Prostate gland (tissue), 2 donors: ENCODE results near the gene N4BP2L2. TPM values are rescaled to one million over a fixed set of nuclear protein-coding genes. Genes with fewer than 3 reads are reported as not detected.

Source experiments
- DNase-seq: peaks from one replicate; pipeline ENCODE4 v3.0.0-alpha.2; 2019; ENCODE audit warnings: low spot score
- H3K27ac ChIP-seq, 2 donors: fragments of 200-600 bp; sonication (generic); 2 replicates each; pipeline ENCODE4 v1.5.1; 2017 to 2019
- H3K27me3 ChIP-seq: fragments of 200-600 bp; sonication (generic); replicated peaks from 2 replicates; pipeline ENCODE4 v1.5.1; 2019; ENCODE audit not compliant: insufficient read depth
- H3K36me3 ChIP-seq, 2 donors: fragments of 200-600 bp; sonication (generic); 1 replicate in 1 of 2; 2 replicates in 1 of 2; pipeline versions ENCODE4 v1.5.1 to v1.8.1; 2017 to 2019
- H3K4me1 ChIP-seq: fragments of 200-600 bp; sonication (generic); replicated peaks from 2 replicates; pipeline ENCODE4 v1.5.1; 2019
- H3K4me3 ChIP-seq, 2 donors: fragments of 200-600 bp; sonication (generic); 2 replicates each; pipeline ENCODE4 v1.5.1; 2017 to 2019
- H3K9me3 ChIP-seq: fragments of 200-600 bp; sonication (generic); 2 replicates; pipeline ENCODE4 v1.5.1; 2017
- CTCF ChIP-seq, 4 experiments: fragments of 200-600 bp in 2 of 4; fragments of 450-650 bp in 2 of 4; sonication (generic) in 2 of 4; IDR thresholded peaks; 1 replicate in 3 of 4; 2 replicates in 1 of 4; pipeline ENCODE4 v1.5.1; 2016 to 2019; ENCODE audit warnings: antibody characterized with exemption in 4 of 4, mild to moderate bottlenecking in 2 of 4, moderate library complexity in 2 of 4
- POLR2A ChIP-seq: fragments of 450-650 bp; IDR thresholded peaks from one replicate; pipeline ENCODE4 v1.6.1; 2016; ENCODE audit warnings: antibody characterized with exemption, mild to moderate bottlenecking
- POLR2AphosphoS5 ChIP-seq: sonication (generic); formaldehyde crosslinking; IDR thresholded peaks from one replicate; pipeline ENCODE4 v1.6.1; 2017; ENCODE audit warnings: antibody characterized with exemption
- WGBS: methylation state at CpG from one replicate; pipeline ENCODE4 v1.1.5; 2018; 5-methylcytosine and 5-hydroxymethylcytosine counted together
- intact Hi-C: fragments of 100-400 bp; cut with DNase I; formaldehyde crosslinking; loops from one replicate; pipeline ENCODE4 v1.14.2; 2022
- total RNA-seq, 2 donors: library from RNA; depleted of rRNA; stranded (reverse); fragments of >200 nt; gene quantifications; one replicate each; pipeline ENCODE4 v1.1.0, GENCODE V29; 2016

N4BP2L2 gene
- total RNA-seq, 2 donors from 2014 or later, result 80.9 to 475 TPM

- Histone ChIP-seq H3K9me3 (no peaks in the 10 kb centered on the region), H3K27me3 (no peaks in the 10 kb centered on the region), H3K36me3 (no peaks in the 10 kb centered on the region), H3K4me3 (no peak overlapping the region), H3K27ac (no peak overlapping the region), H3K4me1 (no peaks in the 10 kb centered on the region)
- no peak for TF ChIP-seq POLR2A
- TF ChIP-seq CTCF (IDR thresholded peaks at IDR 0.05), result no peak
- TF ChIP-seq POLR2AphosphoS5, result no peak
- intact Hi-C loops, result no loop called here
- no peak for DNase-seq
- WGBS, result 51% methylated on average over 3 of the region's 3 CpGs
Observed at GRCh38 chr13:32472194-32472621, 66.4 kb downstream of the N4BP2L2 start.

DNA sequence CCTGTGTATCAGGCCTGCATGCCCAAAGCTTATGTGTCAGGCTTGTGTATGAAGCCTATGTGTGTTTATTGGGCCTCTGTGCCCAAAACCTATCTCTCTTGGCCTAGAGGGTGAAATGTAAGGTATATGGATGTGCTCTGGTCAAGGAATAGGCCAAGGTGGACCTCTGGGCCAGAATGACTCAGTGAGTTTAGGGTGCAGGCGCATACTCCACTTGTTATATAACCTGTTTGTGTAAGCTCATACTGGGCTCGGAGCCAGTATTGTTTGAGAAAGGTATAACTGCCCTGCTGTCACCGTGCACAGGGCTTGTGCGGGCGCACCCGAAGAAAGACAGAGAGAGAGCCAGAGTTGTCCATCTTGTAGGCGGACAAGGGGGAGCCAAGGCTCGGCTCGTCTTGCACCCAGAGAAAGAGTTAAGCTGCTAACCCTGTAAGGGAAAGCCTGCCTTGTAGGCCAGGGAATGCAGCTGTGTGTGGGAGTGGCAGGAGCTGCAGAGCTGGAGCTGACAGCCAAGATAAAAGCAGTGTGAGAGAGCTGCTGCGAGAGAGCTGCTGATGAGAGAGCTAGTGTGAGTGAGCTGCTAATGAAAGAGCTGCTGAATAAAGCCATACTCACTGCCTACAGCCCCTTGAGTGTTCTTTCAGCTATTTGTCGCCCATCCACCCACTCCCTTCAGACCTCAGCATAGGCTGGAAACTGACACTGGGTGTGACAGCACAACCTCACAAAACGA, 67.2 kb downstream of the N4BP2L2 start:
- Histone ChIP-seq H3K36me3 (no peaks in the 10 kb centered on the region), H3K27me3 (no peaks in the 10 kb centered on the region), H3K27ac (no peak overlapping the region), H3K9me3 (no peaks in the 10 kb centered on the region), H3K4me1 (no peaks in the 10 kb centered on the region), H3K4me3 (no peak overlapping the region)
- WGBS, result 80% methylated on average over 12 of the region's 12 CpGs
- intact Hi-C loops, result no loop called here
- TF ChIP-seq CTCF (IDR thresholded peaks at IDR 0.05) (no peak), POLR2AphosphoS5 (no peak), POLR2A (no peak)
- DNase-seq, result no peak

DNA sequence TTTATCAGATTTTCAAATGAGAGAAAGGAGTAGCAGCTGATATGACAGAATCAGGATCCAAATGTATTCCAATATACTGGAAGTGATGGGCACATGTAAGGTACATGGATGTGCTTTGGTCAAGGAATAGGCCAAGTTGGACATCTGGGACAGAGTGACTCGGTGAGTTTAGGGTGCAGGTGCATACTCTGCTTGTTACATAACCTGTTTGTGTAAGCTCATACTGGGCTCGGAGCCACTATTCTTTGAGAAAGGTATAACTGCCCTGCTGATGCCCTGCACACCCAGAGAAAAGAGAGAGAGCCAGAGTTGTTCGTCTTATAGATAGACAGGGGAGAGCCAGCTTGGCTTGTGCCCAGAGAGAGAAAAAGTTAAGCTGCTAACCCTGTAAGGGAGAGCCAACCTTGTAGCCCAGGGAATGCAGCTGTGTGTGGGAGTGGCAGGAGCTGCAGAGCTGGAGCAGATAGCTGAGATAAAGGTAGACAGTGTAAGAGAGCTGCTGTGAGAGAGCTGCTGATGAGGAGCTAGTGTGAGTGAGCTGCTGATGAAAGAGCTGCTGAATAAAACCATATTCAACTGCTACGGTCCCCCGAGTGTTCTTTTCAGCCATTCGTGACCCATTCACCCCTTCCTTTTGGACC, 70.0 kb downstream of the N4BP2L2 start:
- Histone ChIP-seq H3K36me3 (no peaks in the 10 kb centered on the region), H3K4me1 (no peaks in the 10 kb centered on the region), H3K27ac (no peak overlapping the region), H3K9me3 (no peaks in the 10 kb centered on the region), H3K27me3 (no peaks in the 10 kb centered on the region), H3K4me3 (no peak overlapping the region)
- no peak for TF ChIP-seq POLR2A
- no peak for TF ChIP-seq POLR2AphosphoS5
- TF ChIP-seq CTCF (IDR thresholded peaks at IDR 0.05), result no peak
- 73% methylated on average over 6 of the region's 6 CpGs for WGBS
- no peak for DNase-seq
- intact Hi-C loops, result no loop called here

DNA sequence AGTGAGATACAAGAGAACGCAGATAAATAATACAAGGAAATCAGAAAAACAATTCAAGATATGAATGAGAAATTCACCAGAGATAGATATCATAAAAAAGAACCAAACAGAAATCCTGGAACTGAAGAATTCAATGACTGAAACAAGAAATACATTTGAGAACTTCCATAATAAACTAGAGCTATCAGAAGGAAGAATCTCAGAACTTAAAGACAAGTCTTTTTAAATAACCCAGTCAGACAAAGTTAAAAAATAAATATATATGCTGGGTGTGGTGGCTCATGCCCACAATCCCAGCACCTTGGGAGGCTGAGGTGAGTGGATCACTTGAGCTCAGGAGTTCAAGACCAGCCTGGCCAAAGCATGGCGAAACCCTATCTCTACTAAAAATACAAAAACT, 82.0 kb downstream of the N4BP2L2 start:
- Histone ChIP-seq H3K36me3 (no peaks in the 10 kb centered on the region), H3K4me1 (no peaks in the 10 kb centered on the region), H3K9me3 (no peaks in the 10 kb centered on the region), H3K27me3 (no peaks in the 10 kb centered on the region), H3K4me3 (no peak overlapping the region), H3K27ac (no peak overlapping the region)
- 97% methylated on average over 2 of the region's 2 CpGs for whole genome bisulfite sequencing
- no peak for DNase-seq
- intact Hi-C loops, result no loop called here
- TF ChIP-seq CTCF (IDR thresholded peaks at IDR 0.05), result no peak
- TF ChIP-seq POLR2A, result no peak
- TF ChIP-seq POLR2AphosphoS5, result no peak

- intact Hi-C loops, result no loop called here
Observed at GRCh38 chr13:32455594-32455903, 83.0 kb downstream of the N4BP2L2 start.

More at GRCh38 chr13:32455594-32455903, 83.0 kb downstream of the N4BP2L2 start:
- no peaks in the 10 kb centered on the region for H3K36me3 ChIP-seq
- H3K27ac ChIP-seq, result no peak overlapping the region
- no peaks in the 10 kb centered on the region for H3K27me3 ChIP-seq
- no peak for DNase-seq
- no peaks in the 10 kb centered on the region for H3K4me1 ChIP-seq
- no peak overlapping the region for H3K4me3 ChIP-seq
- no peaks in the 10 kb centered on the region for H3K9me3 ChIP-seq
- no CpG with 5 or more reads among the region's 2 CpGs for WGBS
- TF ChIP-seq CTCF (IDR thresholded peaks at IDR 0.05), result no peak
- TF ChIP-seq POLR2A, result no peak
- no peak for TF ChIP-seq POLR2AphosphoS5
